GM13977 (cell line): ENCODE data around the gene LMTK3.

Experiments used
- DNase-seq: peaks from one replicate; pipeline ENCODE4 v3.0.0; 2012; ENCODE audit warnings: low spot score
- in situ Hi-C: fragments of 300-500 bp; cut with MboI; formaldehyde crosslinking; loops from one replicate; pipeline ENCODE4 v1.12.0; 2022; ENCODE audit warnings: low sequenced_read_pairs, low pct_unique_long_range_greater_than_20kb, mixed read lengths, inconsistent platforms; ENCODE audit not compliant: unreplicated experiment
- TF ChIP-seq, protein P1 (sequence below): IDR thresholded peaks from 2 replicates; pipeline ENCODE4 v1.5.1; 2012; ENCODE audit warnings: mild to moderate bottlenecking, control low read depth; ENCODE audit not compliant: insufficient read depth; ENCODE audit errors: extremely low read depth, missing control alignments

Gene LMTK3

DNA sequence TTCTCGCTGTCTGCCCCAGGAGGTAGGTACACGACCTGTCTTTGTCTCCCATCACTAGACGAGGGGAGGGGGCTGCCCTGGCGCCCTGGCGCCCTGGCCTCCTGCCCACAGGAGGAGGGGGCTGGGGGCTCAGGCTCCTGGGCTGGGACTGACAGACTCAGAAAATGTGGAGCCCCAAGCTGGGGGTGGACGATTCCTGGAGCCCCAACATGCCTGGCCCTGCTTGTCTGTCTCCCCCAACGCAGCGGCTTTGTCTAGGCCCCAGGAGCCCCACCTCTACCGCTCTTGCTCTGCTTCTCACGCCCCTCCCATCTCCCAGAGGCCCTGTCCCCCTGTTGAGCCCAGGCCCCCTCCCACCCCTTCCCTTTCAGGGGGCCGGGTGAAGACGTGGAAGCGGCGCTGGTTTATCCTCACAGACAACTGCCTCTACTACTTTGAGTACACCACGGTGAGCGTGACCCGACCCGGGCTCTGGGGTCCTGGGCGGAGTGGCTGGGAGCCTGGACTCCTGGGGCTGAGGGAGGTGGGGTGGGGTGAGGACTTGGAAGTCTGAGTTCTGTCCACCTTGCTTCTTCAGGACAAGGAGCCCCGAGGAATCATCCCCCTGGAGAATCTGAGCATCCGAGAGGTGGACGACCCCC, 33.8 kb downstream of the LMTK3 start:
- TF ChIP-seq, protein P1, sequence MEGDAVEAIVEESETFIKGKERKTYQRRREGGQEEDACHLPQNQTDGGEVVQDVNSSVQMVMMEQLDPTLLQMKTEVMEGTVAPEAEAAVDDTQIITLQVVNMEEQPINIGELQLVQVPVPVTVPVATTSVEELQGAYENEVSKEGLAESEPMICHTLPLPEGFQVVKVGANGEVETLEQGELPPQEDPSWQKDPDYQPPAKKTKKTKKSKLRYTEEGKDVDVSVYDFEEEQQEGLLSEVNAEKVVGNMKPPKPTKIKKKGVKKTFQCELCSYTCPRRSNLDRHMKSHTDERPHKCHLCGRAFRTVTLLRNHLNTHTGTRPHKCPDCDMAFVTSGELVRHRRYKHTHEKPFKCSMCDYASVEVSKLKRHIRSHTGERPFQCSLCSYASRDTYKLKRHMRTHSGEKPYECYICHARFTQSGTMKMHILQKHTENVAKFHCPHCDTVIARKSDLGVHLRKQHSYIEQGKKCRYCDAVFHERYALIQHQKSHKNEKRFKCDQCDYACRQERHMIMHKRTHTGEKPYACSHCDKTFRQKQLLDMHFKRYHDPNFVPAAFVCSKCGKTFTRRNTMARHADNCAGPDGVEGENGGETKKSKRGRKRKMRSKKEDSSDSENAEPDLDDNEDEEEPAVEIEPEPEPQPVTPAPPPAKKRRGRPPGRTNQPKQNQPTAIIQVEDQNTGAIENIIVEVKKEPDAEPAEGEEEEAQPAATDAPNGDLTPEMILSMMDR = no peak
- DNase-seq = no peak
- in situ Hi-C loops = no loop called here

- TF ChIP-seq, protein P1 = no peak
- in situ Hi-C loops = no loop called here
- no peak for DNase-seq
These were observed 34.5 kb downstream of the LMTK3 start for GRCh38 chr19:48477067-48477685.

- DNase-seq = no peak
- TF ChIP-seq, protein P1 = no peak
- in situ Hi-C loops = no loop called here
These were observed 35.5 kb downstream of the LMTK3 start for GRCh38 chr19:48476176-48476575.

DNA sequence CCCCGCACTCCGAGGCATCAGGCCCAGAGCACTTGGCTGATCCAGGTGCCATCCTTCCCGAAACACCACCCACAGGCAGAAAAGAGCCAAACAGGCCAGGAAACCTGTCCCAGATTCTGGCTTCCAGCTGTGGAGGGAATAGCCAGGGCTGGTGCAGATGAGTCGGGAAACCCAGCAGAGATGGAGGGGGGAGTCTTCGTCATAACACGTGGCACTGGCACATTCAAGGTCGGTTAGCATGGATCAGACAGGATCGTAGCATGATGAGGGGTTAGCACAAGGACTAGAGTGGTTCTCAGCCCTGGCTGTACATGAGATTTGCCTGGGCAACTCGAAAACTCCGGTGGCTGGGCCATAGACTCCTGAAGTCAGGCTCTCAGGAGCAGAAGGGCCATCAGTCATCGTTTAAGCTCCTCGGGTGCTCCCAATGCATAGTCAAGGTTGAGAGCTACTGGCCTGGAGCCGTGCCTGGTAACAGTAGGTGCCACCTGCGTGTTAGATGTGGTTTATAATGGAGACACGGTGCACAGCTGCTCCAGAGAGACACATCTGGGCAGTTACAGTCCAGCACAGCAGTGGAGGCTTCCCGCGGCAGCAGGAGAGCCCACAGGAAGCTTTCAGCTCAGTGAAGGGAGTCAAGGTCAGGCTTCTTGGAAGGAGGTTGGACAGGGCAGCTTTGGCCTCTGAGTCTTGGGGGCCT, 36.1 kb downstream of the LMTK3 start:
- DNase-seq = no peak
- in situ Hi-C loops = no loop called here
- TF ChIP-seq, protein P1 = no peak

DNA sequence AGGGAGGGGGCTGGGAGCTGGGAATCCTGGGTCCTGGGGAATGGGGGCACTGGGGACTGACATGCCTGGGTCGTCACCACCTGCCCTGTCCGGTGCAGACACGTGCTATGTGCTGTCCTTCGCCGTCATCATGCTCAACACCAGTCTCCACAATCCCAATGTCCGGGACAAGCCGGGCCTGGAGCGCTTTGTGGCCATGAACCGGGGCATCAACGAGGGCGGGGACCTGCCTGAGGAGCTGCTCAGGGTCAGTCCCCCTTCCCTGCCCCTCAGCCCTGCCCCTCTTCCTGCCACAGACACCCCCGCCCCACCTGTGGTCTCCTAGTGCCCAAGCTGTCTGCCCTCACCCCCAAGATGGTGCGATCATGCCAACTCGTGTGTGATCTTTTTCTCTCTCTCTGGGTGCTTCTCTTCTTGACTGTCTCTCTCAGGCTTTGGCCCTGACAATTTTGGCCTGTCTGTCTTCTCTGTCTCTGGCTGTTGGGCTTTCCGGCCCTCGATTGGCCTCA, 37.5 kb downstream of the LMTK3 start:
- TF ChIP-seq, protein P1 = no peak
- in situ Hi-C loops = no loop called here
- DNase-seq = no peak

GRCh38 chr19:48473161-48473966, 38.3 kb downstream of the LMTK3 start:
- TF ChIP-seq, protein P1 = no peak
- in situ Hi-C loops = no loop called here
- no peak for DNase-seq
